CD4-positive, alpha-beta T cell treated with Interleukin-15 for 1 hour (primary cell): ENCODE measurements around the gene TANC1.

Experiments
- DNase-seq: peaks from one replicate; pipeline ENCODE4 v3.0.0-alpha.2; 2020

Gene TANC1

DNA sequence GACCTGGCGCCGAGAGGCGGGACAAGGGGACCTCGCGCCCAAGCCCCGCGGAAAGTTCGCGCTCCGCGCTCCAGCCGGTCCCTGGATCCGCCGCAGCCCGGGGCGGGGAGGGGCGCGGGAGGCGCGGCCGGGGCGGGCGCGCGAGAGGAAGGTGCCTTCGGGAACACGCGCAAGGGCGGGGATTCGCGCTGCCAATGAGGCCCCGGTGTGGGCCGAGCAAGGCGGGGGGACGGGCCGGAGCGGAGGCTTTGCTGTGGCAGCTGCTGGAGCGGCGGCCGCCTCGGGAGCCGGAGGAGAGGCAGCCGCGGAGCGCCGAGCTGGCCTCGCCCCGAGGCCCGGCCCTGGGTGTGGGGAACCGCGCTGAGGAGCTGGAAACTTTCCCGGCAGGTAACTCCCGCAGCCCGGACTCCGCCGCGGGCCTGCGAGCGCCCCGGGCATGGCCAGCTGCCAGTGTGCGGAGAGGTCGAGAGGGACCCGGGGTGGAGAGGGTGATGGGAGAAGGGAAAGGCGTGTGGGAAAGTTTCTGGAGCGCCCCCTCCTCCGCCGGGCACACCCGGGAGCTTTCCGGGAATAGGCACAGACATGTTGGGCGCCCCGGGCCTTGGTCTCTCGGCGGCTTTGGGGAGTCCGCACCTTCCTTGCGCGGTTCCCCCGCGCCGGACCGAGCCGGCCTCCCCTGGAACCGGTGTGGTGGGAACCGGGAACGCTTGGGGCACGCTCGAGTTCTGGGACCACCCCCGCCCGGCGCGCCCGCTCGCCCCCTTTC is at the start of gene TANC1:
Gene TANC1 (plus strand): TSS at position 245 of the 766 bp plus-strand sequence. CDS start 97,271 bp downstream, outside the sequence.
- DNase-seq: peak; percentile 36

DNA sequence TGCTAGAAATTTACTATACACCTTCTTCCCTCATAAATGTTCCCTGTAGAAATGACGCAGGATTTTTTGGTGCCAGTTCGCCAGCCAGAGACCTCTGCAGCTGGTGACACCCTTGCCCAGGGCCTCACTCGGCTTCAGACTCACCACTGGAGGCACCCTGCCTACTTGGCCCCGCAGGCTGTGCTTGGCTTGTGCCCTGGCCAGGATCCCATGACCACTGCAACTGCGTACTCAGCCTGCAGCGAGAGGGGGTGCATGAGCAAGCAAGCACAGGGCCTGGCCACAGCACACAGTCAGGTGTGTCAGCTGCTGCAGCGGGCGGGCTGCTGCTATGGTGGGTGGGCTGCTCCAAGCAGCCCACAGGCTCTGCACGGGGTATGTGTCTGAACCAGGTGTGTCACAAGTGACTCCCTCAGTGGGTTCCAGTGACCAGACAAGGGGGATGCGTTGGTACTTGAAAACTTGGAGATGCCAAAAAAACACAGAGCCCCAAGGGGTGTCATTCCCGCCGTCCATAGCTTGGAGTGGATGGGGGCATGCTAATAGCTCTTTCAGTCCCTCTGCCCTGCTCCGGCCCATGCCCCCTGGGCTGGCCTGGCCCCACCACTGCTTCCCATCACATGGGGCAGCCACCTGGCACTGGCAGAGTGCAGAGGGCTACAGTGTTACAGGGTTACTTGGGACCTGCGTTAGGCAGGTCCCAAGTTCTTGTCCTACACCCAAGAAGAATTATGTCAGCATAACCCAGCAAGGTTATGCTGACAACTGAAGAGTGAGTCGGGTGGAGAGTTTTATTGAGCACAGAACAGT is 46.6 kb upstream of the TANC1 start:
- no peak for DNase-seq

DNA sequence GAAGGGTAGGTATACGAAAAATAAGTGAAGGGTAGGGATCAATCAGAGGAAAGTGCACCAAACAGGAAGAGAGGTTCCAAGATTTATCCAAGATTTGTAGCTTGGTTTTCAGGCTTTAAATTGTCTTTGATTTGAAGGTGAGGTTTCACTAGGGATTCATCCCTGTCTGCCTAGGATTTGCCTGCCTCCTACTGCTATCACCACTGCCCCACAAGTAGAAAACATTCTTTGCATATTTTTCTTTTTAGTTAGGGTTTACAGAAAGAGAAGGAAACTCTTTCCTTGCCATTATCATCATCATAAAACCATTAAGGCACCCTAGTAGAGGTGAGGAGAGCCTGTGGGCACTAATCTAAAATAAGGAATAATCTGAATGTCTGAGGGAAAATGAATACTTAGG is 45.8 kb upstream of the TANC1 start:
- DNase-seq: no peak

DNA sequence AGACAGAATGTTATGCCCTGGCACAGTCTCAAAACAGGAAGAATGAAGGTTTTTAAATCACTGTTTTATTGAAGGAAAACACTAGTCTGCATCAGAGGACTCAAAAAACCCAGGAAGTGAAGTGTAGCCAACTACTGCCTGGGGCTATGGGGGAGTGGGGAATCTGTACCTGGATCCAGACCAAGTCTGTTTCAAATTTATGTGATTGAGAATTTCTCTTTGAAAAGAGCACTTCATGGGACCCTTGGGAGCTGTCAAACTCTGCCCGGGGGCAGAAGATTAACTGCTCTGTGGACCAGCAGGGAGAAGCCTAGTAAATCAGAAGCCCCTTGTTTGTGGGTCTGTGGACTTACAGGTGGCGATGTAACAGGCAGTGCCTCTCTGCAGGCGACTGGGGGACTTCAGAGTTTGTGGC is 45.3 kb upstream of the TANC1 start:
- DNase-seq: no peak

DNA sequence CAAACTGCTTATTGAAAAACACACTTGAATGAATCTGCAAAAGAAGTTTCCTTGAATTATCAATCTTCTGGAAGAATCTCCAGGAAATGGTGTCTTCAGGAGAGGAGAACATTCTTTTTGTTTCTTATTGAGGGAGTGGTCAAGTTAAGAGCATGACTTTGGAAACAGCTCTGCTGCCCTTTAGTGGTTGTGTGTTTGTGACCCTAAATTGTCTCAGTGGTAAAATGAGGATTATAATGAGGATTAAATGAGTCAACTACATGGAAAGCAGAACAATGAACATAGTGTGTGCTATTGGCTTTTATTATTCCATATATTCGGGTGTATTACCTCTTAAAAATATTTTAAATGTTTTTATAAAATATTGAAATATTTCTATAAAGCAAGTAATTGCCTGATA is 44.8 kb upstream of the TANC1 start:
- DNase-seq: no peak

DNA sequence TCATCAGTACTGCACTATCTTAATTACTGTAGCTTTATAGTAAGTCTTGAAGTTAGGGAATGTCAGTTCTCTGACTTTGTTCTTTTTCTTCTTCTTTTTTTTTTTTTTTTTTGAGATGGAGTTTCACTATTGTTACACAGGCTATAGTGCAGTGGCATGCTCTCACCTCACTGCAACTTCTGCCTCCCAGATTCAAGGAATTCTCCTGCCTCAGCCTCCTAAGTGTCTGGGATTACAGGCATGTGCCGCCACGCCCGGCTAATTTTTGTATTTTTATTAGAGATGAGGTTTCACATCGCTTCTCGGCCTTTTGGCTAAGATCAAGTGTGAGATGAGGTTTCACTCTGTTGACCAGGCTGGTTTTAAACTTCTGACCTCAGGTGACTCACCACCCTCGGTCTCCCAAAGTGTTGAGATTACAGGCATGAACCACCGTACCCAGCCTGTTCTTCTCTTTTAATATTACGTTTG is 41.9 kb upstream of the TANC1 start:
- DNase-seq: no peak

DNA sequence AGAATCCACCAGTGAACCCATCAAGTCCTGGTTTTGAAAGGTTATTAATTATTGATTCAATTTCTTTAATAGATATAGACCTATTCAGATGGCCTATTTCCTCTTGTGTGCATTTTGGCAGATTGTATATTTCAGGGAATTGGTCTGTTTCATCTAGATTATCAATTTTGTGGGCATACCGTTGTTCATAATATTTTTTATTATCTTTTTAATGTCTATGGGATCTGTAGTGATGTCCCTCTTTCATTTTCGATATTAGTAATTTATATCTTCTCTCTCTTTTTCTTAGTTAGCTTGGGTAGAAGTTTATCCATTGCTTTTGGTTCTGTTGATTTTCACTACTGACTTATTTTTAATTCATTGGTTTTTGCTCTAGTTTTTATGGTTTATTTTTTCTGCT is 39.9 kb upstream of the TANC1 start:
- no peak for DNase-seq

DNA sequence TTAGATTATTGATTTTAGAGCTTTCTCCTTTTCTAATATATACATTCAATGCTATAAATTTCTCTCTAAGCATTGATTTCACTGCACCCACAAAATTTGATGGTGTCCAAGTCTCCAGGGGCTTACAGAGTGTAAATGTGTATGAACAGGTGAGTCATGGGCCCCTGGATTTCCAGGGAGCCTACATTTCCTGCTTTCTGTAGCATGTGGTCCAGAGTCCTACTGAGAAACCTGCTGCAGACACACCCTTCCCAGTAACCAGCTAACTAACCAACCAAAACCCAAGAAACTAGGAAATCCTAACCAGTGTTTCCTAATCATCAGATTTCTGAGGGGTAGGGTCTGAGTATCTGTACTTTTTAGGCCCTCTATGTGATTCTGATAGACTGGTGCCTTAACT is 39.5 kb upstream of the TANC1 start:
- DNase-seq: no peak

DNA sequence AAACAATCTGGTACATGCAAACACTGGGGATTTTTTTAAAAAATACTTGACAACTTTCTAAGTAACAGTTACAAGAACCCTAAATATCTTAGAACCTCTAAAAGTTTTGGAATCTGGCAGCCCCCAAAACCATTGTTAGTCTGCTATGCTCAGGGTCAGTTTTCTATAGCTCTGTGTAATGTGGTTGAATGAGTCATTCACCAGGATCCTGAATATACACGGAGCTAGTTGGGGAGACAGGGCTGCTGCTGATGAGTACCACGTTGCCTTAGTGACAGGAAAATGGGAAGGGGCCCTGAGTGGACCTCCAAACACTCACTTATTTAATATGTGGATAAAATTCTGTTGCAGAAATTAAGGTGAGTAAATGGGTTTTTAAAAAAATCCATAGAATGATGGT is 36.9 kb upstream of the TANC1 start:
- DNase-seq: no peak

DNA sequence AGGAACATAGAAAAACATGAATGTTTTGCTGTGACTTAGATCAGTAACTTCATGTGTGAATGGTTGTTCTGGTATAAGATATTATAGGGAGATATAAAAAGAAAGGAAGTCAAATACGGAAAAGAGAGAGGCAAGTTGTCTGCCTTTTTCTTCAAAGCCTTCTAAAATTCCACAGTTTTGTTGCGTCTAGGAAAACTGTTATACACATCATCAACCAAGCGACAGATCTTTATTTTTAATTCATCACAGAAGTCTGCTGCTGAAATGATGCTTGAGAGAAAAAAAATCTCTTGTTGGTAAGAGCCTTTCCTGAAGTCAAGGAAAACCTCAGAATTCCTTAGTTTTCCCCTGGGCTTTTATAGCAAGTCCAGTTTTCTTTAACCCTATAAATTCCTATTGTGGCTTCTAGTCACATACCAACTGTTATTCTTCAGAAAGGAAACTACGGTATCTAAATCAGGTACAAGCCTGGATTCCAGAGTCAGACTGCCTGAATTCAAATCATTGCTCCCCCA is 36.3 kb upstream of the TANC1 start:
- no peak for DNase-seq

DNA sequence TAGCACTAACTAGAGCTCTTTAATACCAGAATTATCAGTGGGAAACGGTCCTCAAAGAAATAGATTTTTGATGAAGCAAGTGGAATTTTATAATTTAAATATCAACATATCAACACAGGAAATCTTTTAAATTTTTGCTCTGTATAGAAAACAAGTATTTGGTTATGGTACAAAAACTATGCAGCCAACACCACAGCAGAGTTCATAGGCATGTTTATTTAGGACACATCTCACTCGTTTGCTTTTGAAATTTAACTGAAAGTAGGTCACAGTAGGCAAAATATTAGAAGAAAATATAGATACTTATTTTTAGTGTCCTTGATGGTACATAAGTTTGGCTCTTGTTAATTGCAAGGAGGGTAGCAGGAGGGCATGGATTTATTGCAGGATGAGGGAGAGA is 34.3 kb upstream of the TANC1 start:
- no peak for DNase-seq

DNA sequence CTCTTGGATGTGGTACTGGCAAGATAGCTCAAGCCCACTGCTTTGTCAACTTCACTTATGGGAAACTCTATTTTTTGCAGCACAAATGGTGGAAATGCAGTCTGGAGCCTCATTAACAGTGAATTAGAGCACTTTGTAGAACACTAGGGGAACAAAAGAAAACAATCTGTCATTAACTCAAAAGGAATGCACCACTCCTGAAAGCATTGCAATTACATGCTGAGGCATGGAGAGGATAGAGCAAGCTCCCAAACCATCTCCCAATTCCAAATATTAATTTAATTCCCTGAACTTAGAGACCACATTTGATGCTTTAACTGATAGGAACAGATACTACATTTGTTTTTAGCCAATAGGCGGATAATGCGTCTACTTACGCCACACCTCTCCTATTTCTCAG is 32.8 kb upstream of the TANC1 start:
- no peak for DNase-seq

DNA sequence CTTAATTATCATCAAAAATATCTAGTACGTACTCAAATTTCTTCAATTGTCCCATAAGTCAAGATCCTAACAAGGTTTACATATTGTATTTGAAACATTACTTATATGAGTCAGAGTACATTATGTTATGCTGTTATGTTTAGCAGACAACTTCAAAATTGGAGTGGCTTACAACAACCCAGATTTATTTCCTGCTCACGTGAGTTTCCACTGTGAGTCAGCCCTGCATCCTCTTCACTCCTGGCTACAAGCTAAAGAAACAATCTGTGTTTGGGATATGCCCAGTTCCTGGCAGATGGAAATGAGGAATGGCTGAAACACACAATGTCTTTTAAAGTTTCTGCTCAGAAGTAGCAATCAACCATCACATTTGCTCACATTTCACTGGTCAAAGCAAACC is 31.5 kb upstream of the TANC1 start:
- no peak for DNase-seq

DNA sequence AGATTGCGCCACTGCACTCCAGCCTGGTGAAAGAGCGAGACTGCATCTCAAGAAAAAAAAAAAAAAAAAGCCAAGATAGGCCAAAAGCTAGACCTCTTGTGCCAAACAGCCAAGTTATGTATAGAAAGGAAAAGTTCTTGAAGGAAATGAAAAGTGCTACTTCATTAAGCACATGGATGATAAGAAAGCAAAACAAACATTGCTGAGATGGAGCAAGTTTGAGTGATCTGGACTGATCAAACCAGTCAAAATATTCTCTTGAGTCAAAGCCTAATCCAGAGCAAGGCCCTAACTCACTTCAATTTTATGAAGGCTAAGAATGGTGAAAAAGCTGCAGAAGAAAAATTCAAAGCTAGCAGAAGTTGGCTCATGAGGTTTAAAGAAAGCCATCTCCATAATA is 28.1 kb upstream of the TANC1 start:
- DNase-seq: no peak

DNA sequence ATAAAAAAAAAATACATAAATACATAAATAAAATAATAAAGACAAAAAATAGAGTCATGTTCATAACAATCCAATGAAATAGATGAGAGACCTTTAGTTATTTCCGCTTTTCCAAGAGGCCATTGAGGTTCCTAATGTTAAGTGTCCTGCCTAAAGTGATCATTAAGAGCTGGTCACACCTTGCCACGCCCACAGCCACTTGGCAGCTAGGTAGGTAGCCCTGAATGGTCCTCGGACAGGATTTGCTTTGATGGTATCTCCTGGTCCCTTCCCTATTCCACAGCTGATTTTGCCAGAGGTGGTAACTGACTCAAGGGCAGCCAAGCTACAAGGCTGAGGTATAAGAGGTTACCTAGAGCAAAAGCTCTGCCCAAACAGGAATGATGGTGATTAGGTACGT is 24.5 kb upstream of the TANC1 start:
- DNase-seq: no peak

DNA sequence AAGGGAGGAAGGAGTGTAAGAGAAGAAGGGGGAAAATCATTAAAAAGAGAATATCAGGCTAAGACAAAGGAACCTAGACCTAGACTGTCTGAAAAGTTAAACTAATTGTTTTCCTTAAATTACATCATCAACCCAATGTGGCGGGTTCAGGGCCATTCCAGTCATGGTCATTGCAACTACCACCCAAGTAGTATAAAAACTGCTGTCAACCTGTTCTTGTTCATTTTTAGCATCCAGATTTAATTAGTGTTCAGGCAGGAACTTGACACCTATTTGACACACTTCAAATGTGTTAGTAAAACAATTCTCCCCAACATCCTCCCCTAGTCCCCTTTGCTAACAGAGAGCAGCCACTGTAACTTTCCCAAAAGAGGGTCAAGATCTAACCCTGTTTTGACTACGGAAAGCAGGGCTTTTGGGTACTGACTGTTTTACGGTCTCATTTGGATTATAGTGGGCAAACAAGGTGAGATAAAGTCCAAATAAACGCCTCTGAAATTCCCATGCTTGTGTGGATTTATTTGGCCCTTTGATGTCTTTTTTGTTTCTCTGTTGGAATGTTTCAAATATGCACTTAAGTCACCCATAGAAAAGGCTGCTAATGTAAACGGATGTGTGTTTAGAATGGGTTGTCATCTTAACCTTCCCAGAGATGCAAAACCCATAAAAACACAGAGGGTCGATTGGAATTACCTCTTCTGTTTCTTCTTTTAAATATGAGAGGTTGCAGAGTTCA is 19.3 kb upstream of the TANC1 start:
- DNase-seq: no peak

DNA sequence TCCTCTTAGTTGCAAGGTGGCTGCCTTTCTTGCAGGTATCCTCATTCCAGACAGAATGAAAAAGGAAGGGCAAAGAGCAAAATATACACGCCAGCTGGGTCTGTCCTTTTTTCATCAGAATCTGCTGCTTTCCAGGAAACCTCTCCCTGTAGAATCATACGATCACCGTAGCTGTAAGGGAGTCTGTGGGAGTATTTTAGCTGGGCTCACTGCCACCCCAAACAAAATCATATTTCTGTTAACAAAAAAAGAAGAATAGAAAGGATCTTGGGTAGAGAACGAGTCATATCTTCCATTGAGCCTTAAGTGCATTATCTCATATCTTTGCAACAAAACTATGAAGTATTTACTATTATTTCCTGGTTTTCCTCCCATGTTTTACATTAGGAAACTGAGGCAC is 15.0 kb upstream of the TANC1 start:
- no peak for DNase-seq

DNA sequence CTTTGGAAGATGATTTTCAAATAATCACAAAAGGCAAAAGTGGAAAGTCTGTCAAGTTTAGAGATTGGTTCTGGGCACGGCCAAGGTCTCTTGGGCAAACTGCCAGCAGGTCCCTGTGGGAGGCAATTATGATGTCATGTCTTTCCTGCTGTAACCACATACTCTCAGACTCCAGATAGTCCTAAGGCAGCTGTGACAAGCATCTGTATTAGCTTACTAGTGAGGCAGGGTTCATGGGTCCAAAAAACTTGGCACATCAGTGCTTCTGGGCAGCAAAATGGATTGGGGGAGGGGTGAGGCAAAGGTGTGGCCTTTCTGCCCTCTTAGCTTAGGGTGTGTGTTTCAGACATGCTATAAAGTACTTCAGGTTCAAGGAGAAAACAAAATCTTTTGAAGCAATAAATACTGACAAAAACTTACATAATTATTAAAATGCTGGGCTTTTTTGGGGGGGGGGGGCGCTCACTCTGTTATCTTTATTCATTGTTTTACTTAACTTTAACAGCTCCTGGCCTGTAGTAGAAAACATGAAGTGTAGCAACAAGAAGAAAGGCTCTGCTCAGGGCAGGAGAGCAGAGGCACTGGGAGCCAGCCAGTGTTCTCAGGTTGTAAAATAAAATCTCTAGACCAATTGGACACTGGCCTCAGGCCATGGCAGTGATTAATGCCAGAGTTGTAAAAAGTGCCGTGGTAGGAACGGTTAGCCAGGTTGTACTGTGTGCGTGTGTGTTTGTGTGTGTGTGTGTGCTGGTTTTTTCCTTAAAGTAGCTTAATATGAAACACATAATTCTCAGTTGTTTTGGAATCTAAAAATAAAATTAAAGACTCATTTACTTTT is 14.3 kb upstream of the TANC1 start:
- no peak for DNase-seq

DNA sequence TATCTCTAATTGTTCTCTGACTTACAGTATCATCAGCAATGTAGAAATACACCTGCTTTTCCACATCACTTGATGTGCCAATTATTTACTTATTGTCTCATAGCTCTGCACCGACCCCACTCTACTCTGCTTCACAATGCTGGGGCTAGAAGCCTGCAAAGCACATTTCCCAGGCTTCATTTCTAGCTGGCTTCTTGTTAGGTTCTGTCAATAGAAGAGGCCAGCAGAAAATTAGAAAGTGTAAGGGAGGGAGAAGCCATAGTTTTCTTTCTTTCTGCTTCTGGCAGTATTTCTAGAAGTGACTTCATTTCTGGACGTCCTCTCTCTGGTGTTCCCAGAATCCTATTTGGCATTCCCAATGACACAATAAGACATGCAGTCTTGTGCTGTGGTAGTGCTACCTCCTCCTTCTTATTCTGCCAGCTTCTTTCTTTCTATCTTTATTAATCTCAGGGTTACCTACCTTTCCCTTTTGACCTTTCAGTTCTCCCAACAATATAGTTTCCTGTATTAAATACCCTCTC is 12.5 kb upstream of the TANC1 start:
- no peak for DNase-seq

DNA sequence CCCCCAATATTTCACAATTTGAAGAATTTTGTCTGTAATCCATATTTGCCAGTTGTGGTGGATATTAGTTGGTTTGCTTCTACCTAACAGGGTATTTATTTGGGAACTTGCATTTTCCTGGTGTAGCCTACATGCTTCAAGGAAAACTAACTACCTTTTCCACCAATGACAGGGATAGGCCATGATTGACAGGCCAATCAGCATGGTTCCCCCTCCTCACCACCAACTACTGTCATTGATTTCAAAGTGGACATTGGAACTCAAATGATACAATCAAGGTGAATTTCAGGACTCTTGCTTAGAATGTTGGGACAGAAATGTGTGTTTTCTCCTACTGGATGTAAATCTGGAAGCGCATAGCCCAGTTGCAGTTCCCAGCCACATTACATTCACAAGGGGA is 10.1 kb upstream of the TANC1 start:
- no peak for DNase-seq

DNA sequence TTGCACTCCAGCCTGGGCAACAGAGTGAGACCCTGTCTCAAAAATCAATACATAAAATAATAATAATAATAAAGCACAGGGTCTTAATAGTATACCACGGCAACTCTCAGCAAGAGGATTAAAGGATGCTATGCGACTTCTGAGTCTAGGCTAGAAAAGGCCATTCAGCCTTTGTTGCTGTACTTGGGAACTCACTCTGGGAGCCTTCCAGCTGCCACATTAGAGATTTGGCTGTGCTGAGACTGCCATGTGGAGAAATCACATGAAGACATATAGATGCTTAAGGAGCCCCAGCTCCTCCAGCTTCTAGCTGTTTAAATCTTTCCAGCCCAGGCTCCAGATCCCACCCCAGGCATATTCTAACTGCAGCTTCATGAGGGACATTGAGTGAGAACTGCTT is 8.2 kb upstream of the TANC1 start:
- DNase-seq: no peak

DNA sequence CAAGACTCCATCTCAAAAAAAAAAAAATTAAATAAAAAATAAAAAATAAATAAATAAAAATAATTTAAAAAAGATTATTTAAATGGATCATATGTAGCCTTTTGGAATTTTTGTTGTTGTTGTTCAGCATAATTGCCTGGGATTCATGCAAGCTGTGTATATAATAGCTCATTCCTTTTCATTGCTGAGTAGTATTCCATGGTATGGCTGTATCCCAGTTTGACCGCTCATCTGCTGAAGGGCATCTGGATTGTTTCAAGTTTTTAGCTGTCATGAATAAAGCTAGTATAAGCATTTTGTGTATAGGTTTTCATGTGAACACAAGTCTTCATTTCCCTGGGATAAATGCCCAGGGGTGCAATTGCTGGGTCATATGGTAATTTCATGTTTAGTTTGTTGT is 6.4 kb upstream of the TANC1 start:
- DNase-seq: no peak
